IgD-negative memory B cell (primary cell): ENCODE data around the gene ACSL4. TPM values are rescaled to one million over a fixed set of nuclear protein-coding genes. Genes with fewer than 3 reads are reported as not detected.
"Not testable (repeated sequence)": the region's sequence is repeated elsewhere in the genome, so short reads cannot be mapped to it uniquely, and the experiment has no call there.

Experiments
- H3K27ac Mint-ChIP-seq, 3 donors: one replicate each; pipeline ENCODE4 v1.8.0; 2020 to 2022; ENCODE audit warnings: mild to moderate bottlenecking in 3 of 3, mixed read lengths in 3 of 3, moderate library complexity in 1 of 3
- H3K27me3 Mint-ChIP-seq: one replicate; pipeline ENCODE4 v1.8.0; 2021; ENCODE audit warnings: mixed read lengths
- H3K36me3 Mint-ChIP-seq: one replicate; pipeline ENCODE4 v1.8.0; 2020; ENCODE audit warnings: mild to moderate bottlenecking, mixed read lengths
- H3K4me1 Mint-ChIP-seq, 3 donors: one replicate each; pipeline ENCODE4 v1.8.0; 2020 to 2022; ENCODE audit warnings: mixed read lengths in 3 of 3, mild to moderate bottlenecking in 1 of 3
- H3K4me3 Mint-ChIP-seq, 4 donors: one replicate each; pipeline ENCODE4 v1.8.0; 2020 to 2022; ENCODE audit warnings: mild to moderate bottlenecking in 4 of 4, mixed read lengths in 4 of 4, moderate library complexity in 3 of 4
- H3K9me3 Mint-ChIP-seq, 3 donors: one replicate each; pipeline ENCODE4 v1.8.0; 2020 to 2021; ENCODE audit warnings: mixed read lengths in 3 of 3, mild to moderate bottlenecking in 1 of 3
- polyA plus RNA-seq: library from polyadenylated mRNA; unstranded; fragments of 300-500 nt; fragmentation: Illumina TruSeq; gene quantifications from one replicate; pipeline ENCODE4 v1.2.3, GENCODE V29; 2021

Gene ACSL4
- polyA plus RNA-seq, 1 donor from 2014 or later: 11.8 TPM

GRCh38 chrX:109709129-109709631, 23.9 kb downstream of the ACSL4 start:
- Mint-ChIP-seq H3K4me1 (peaks cover 38 to 42% (median 41%) of the 10 kb centered on the region in 3 donors), H3K27ac (peak overlapping the region; percentile 53 to 91 (median 90)), H3K4me3 (peak overlapping the region; percentile 49 to 74 (median 60)), H3K27me3 (no peaks in the 10 kb centered on the region), H3K9me3 (no peaks in the 10 kb centered on the region), H3K36me3 (no peaks in the 10 kb centered on the region)

GRCh38 chrX:109707720-109708119, 25.3 kb downstream of the ACSL4 start:
- Mint-ChIP-seq H3K36me3 (no peaks in the 10 kb centered on the region), H3K4me1 (peaks cover 34 to 43% (median 39%) of the 10 kb centered on the region in 3 donors), H3K27ac (peak overlapping the region in 1 of 3 donors; percentile 11), H3K9me3 (no peaks in the 10 kb centered on the region), H3K27me3 (no peaks in the 10 kb centered on the region), H3K4me3 (peak overlapping the region; percentile 36 to 90 (median 72))

- Mint-ChIP-seq H3K4me3 (peak overlapping the region; percentile 36 to 90 (median 72)), H3K27ac (peak overlapping the region in 1 of 3 donors; percentile 11), H3K36me3 (no peaks in the 10 kb centered on the region), H3K9me3 (no peaks in the 10 kb centered on the region), H3K4me1 (peaks cover 33 to 47% (median 39%) of the 10 kb centered on the region in 3 donors), H3K27me3 (no peaks in the 10 kb centered on the region)
Measured at GRCh38 chrX:109707319-109707718, 25.7 kb downstream of the ACSL4 start.

GRCh38 chrX:109704563-109704962, 28.5 kb downstream of the ACSL4 start:
- no peak overlapping the region for H3K27ac Mint-ChIP-seq
- no peak overlapping the region for H3K4me3 Mint-ChIP-seq
- no peaks in the 10 kb centered on the region for H3K9me3 Mint-ChIP-seq
- no peaks in the 10 kb centered on the region for H3K36me3 Mint-ChIP-seq
- H3K4me1 Mint-ChIP-seq: peaks cover 31 to 50% (median 36%) of the 10 kb centered on the region in 3 donors
- H3K27me3 Mint-ChIP-seq: no peaks in the 10 kb centered on the region

- no peak overlapping the region for H3K27ac Mint-ChIP-seq
- H3K9me3 Mint-ChIP-seq: no peaks in the 10 kb centered on the region
- peaks cover 4% of the 10 kb centered on the region for H3K36me3 Mint-ChIP-seq
- H3K4me3 Mint-ChIP-seq: no peak overlapping the region
- peaks cover 2 to 15% (median 7%) of the 10 kb centered on the region in 3 donors for H3K4me1 Mint-ChIP-seq
- H3K27me3 Mint-ChIP-seq: no peaks in the 10 kb centered on the region
Measured at GRCh38 chrX:109697855-109698254, 35.2 kb downstream of the ACSL4 start.

GRCh38 chrX:109696146-109696740, 36.8 kb downstream of the ACSL4 start:
- H3K9me3 Mint-ChIP-seq: no peaks in the 10 kb centered on the region
- no peak overlapping the region for H3K4me3 Mint-ChIP-seq
- H3K4me1 Mint-ChIP-seq: peaks cover 2 to 6% (median 6%) of the 10 kb centered on the region in 3 donors
- no peaks in the 10 kb centered on the region for H3K27me3 Mint-ChIP-seq
- peaks cover 4% of the 10 kb centered on the region for H3K36me3 Mint-ChIP-seq
- H3K27ac Mint-ChIP-seq: peak overlapping the region in 1 of 3 donors; percentile 65

GRCh38 chrX:109695637-109696036, 37.4 kb downstream of the ACSL4 start:
- Mint-ChIP-seq H3K27me3 (no peaks in the 10 kb centered on the region), H3K36me3 (peaks cover 4% of the 10 kb centered on the region), H3K9me3 (no peaks in the 10 kb centered on the region), H3K4me1 (peaks cover 2 to 6% (median 6%) of the 10 kb centered on the region in 3 donors), H3K4me3 (no peak overlapping the region), H3K27ac (peak overlapping the region in 1 of 3 donors; percentile 65)

- Mint-ChIP-seq H3K4me3 (no peak overlapping the region), H3K27me3 (no peaks in the 10 kb centered on the region), H3K4me1 (peaks cover 0 to 4% (median 0%) of the 10 kb centered on the region in 3 donors), H3K9me3 (no peaks in the 10 kb centered on the region), H3K36me3 (peaks cover 4% of the 10 kb centered on the region), H3K27ac (no peak overlapping the region)
Measured at GRCh38 chrX:109691752-109692151, 41.3 kb downstream of the ACSL4 start.

- Mint-ChIP-seq H3K9me3 (no peaks in the 10 kb centered on the region), H3K4me1 (peaks cover 0 to 3% (median 0%) of the 10 kb centered on the region in 3 donors), H3K27ac (no peak overlapping the region), H3K4me3 (no peak overlapping the region), H3K27me3 (no peaks in the 10 kb centered on the region), H3K36me3 (peaks cover 4% of the 10 kb centered on the region)
Measured at GRCh38 chrX:109691277-109691676, 41.8 kb downstream of the ACSL4 start.

GRCh38 chrX:109687903-109688302, 45.2 kb downstream of the ACSL4 start:
- no peak overlapping the region for H3K27ac Mint-ChIP-seq
- H3K4me1 Mint-ChIP-seq: peaks cover 0 to 2% (median 2%) of the 10 kb centered on the region in 3 donors
- no peaks in the 10 kb centered on the region for H3K27me3 Mint-ChIP-seq
- no peaks in the 10 kb centered on the region for H3K9me3 Mint-ChIP-seq
- H3K4me3 Mint-ChIP-seq: no peak overlapping the region
- no peaks in the 10 kb centered on the region for H3K36me3 Mint-ChIP-seq

GRCh38 chrX:109685656-109686078, 47.4 kb downstream of the ACSL4 start:
- H3K27ac Mint-ChIP-seq: peak overlapping the region in 2 of 3 donors; percentile 4 to 13
- H3K27me3 Mint-ChIP-seq: no peaks in the 10 kb centered on the region
- H3K4me1 Mint-ChIP-seq: peaks cover 0 to 2% (median 2%) of the 10 kb centered on the region in 3 donors
- H3K4me3 Mint-ChIP-seq: no peak overlapping the region
- no peaks in the 10 kb centered on the region for H3K36me3 Mint-ChIP-seq
- no peaks in the 10 kb centered on the region for H3K9me3 Mint-ChIP-seq

GRCh38 chrX:109684136-109684535, 48.9 kb downstream of the ACSL4 start:
- H3K4me3 Mint-ChIP-seq: no peak overlapping the region
- H3K4me1 Mint-ChIP-seq: peaks cover 0 to 2% (median 2%) of the 10 kb centered on the region in 3 donors
- H3K27me3 Mint-ChIP-seq: no peaks in the 10 kb centered on the region
- H3K36me3 Mint-ChIP-seq: no peaks in the 10 kb centered on the region
- no peaks in the 10 kb centered on the region for H3K9me3 Mint-ChIP-seq
- peak overlapping the region in 1 of 3 donors; percentile 6 for H3K27ac Mint-ChIP-seq

GRCh38 chrX:109681475-109682081, 51.5 kb downstream of the ACSL4 start:
- Mint-ChIP-seq H3K36me3 (no peaks in the 10 kb centered on the region), H3K4me1 (peaks cover 0 to 2% (median 2%) of the 10 kb centered on the region in 3 donors), H3K9me3 (no peaks in the 10 kb centered on the region), H3K27me3 (no peaks in the 10 kb centered on the region), H3K4me3 (no peak overlapping the region), H3K27ac (no peak overlapping the region)

- no peak overlapping the region for H3K27ac Mint-ChIP-seq
- no peaks in the 10 kb centered on the region for H3K4me1 Mint-ChIP-seq
- no peak overlapping the region for H3K4me3 Mint-ChIP-seq
- no peaks in the 10 kb centered on the region for H3K9me3 Mint-ChIP-seq
- H3K27me3 Mint-ChIP-seq: no peaks in the 10 kb centered on the region
- no peaks in the 10 kb centered on the region for H3K36me3 Mint-ChIP-seq
Measured at GRCh38 chrX:109679820-109680219, 53.2 kb downstream of the ACSL4 start.

GRCh38 chrX:109672239-109672638, 60.8 kb downstream of the ACSL4 start:
- peaks cover 4% of the 10 kb centered on the region for H3K36me3 Mint-ChIP-seq

GRCh38 chrX:109671170-109671569, 61.9 kb downstream of the ACSL4 start:
- not testable (repeated sequence) for H3K9me3 Mint-ChIP-seq, H3K4me3 Mint-ChIP-seq, H3K4me1 Mint-ChIP-seq, H3K27me3 Mint-ChIP-seq, H3K36me3 Mint-ChIP-seq, H3K27ac Mint-ChIP-seq

More at GRCh38 chrX:109672239-109672638, 60.8 kb downstream of the ACSL4 start:
- H3K4me3 Mint-ChIP-seq: no peak overlapping the region
- H3K9me3 Mint-ChIP-seq: no peaks in the 10 kb centered on the region
- H3K4me1 Mint-ChIP-seq: no peaks in the 10 kb centered on the region
- no peaks in the 10 kb centered on the region for H3K27me3 Mint-ChIP-seq
- no peak overlapping the region for H3K27ac Mint-ChIP-seq
